ENCODE measurements around the gene GOLGA6L10.
"Not testable (repeated sequence)": the region's sequence is repeated elsewhere in the genome, so short reads cannot be mapped to it uniquely, and the experiment has no call there.

The GOLGA6L10 gene

DNA sequence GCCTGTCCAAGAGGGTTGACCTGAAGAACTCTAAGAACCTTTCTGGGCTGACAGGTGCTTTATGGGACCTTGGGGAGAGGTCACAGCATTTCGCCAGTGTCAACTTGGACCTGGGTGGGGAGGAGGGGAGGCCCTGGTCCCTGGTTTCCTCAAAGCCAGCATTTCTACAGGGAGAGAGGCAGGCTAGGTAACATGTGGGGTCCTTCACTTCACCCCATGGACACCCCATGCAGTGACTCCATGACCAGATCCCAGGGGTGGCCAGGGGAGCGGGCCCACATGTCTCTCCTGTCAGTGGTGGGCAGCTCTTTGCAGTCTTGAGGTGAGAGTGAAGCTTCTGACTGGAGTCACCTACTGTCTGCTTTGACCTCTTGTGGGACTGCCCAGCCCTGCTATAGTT, 35.8 kb downstream of the GOLGA6L10 start:
- H3K27ac ChIP-seq = no peak overlapping the region
- TF ChIP-seq, protein P1, sequence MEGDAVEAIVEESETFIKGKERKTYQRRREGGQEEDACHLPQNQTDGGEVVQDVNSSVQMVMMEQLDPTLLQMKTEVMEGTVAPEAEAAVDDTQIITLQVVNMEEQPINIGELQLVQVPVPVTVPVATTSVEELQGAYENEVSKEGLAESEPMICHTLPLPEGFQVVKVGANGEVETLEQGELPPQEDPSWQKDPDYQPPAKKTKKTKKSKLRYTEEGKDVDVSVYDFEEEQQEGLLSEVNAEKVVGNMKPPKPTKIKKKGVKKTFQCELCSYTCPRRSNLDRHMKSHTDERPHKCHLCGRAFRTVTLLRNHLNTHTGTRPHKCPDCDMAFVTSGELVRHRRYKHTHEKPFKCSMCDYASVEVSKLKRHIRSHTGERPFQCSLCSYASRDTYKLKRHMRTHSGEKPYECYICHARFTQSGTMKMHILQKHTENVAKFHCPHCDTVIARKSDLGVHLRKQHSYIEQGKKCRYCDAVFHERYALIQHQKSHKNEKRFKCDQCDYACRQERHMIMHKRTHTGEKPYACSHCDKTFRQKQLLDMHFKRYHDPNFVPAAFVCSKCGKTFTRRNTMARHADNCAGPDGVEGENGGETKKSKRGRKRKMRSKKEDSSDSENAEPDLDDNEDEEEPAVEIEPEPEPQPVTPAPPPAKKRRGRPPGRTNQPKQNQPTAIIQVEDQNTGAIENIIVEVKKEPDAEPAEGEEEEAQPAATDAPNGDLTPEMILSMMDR (conservative IDR thresholded peaks at IDR 0.05) = no peak
- TF ChIP-seq ZFX (IDR thresholded peaks at IDR 0.05) = no peak

GRCh38 chr15:82312586-82313349, 36.5 kb downstream of the GOLGA6L10 start:
- H3K27ac ChIP-seq = no peak overlapping the region

GRCh38 chr15:82311321-82311720, 38.0 kb downstream of the GOLGA6L10 start:
- not testable (repeated sequence) for H3K27ac ChIP-seq

More at GRCh38 chr15:82312586-82313349, 36.5 kb downstream of the GOLGA6L10 start:
- no peak for TF ChIP-seq ZFX (IDR thresholded peaks at IDR 0.05)
- TF ChIP-seq, protein P1 (conservative IDR thresholded peaks at IDR 0.05) = no peak

GRCh38 chr15:82309802-82310201, 39.5 kb downstream of the GOLGA6L10 start:
- H3K27ac ChIP-seq = no peak overlapping the region
- TF ChIP-seq, protein P1 (conservative IDR thresholded peaks at IDR 0.05) = no peak
- no peak for TF ChIP-seq ZFX (IDR thresholded peaks at IDR 0.05)

DNA sequence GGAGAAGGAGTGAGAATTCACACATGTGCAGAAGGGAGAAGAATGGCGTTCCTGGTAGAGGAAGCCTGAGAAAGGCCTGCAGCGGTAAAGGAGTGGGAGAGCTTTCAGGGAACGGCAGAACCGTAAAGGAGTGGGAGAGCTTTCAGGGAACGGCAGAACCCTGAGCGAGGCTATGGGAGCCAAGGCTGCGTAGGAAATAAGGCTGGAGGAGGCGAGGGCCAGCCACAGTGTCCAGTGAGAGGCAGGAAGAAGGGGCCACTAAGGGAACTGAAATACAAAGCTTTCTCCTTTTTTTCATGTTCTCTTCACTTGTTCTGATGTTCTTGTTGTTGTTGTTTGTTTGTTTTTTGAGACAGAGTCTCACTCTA, 41.6 kb downstream of the GOLGA6L10 start:
- TF ChIP-seq, protein P1 (conservative IDR thresholded peaks at IDR 0.05) = no peak
- no peak for TF ChIP-seq ZFX (IDR thresholded peaks at IDR 0.05)
- H3K27ac ChIP-seq = no peak overlapping the region

- no peak for TF ChIP-seq ZFX (IDR thresholded peaks at IDR 0.05)
- TF ChIP-seq, protein P1 (conservative IDR thresholded peaks at IDR 0.05) = no peak
- H3K27ac ChIP-seq = no peak overlapping the region
Observed at GRCh38 chr15:82306791-82307713, 42.2 kb downstream of the GOLGA6L10 start.

DNA sequence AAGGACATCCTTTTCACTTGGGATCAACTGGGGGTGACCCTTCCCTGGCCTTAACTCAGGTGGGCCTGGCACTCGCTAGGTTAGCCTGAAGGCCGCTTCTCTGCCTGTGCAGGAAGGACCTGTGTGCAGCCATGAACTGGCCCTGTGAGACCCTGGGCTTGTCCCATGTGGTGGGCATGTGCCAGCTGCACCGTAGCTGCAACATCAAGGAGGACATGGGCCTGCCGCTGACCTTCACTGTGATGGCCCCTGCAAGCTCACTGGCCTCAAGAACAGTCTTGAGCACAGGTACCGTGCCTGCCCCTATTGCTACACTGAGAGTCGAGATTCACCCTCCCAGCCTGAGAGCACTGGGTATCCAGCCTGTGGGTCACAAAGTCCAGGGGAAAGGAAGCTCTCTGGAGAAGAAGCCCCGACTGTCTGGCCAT, 43.6 kb downstream of the GOLGA6L10 start:
- TF ChIP-seq ZFX (IDR thresholded peaks at IDR 0.05) = no peak
- TF ChIP-seq, protein P1 (conservative IDR thresholded peaks at IDR 0.05) = no peak
- no peak overlapping the region for H3K27ac ChIP-seq

Measured in C4-2B (cell line).